Astrocyte (in vitro differentiated cells and primary cell): ENCODE measurements around the gene SLC25A46. TPM values are rescaled to one million over a fixed set of nuclear protein-coding genes. Genes with fewer than 3 reads are reported as not detected.
"Not testable (repeated sequence)": the region's sequence is repeated elsewhere in the genome, so short reads cannot be mapped to it uniquely, and the experiment has no call there.

ENCODE experiments used
- DNase-seq: peaks from one replicate; pipeline ENCODE4 v3.0.0-alpha.2; 2010; ENCODE audit warnings: low read depth
- FAIRE-seq: peaks from 2 replicates; lab custom pipeline; 2011; peaks lifted over from hg19 to GRCh38; lab: Jason Lieb, UNC
- H2AFZ ChIP-seq: 2 replicates; pipeline ENCODE4 v1.6.0; 2012; ENCODE audit warnings: low read depth, low read length, inconsistent platforms
- H3K27ac ChIP-seq: 2 replicates; pipeline ENCODE4 v1.5.1; 2011; ENCODE audit warnings: low read depth, low read length, inconsistent platforms
- H3K27me3 ChIP-seq: 2 replicates; pipeline ENCODE4 v1.6.0; 2011; ENCODE audit warnings: low read length, inconsistent platforms; ENCODE audit not compliant: insufficient read depth
- H3K36me3 ChIP-seq: 2 replicates; pipeline ENCODE4 v1.5.1; 2011; ENCODE audit warnings: low read length, inconsistent platforms; ENCODE audit not compliant: insufficient read depth
- H3K4me1 ChIP-seq: 2 replicates; pipeline ENCODE4 v1.5.1; 2011; ENCODE audit warnings: low read length, inconsistent platforms; ENCODE audit not compliant: insufficient read depth
- H3K4me2 ChIP-seq: 2 replicates; pipeline ENCODE4 v1.6.0; 2012; ENCODE audit warnings: low read length, inconsistent platforms
- H3K4me3 ChIP-seq: 2 replicates; pipeline ENCODE4 v1.5.1; 2011; ENCODE audit warnings: low read depth, mild to moderate bottlenecking, low read length, inconsistent platforms; ENCODE audit not compliant: insufficient read depth
- H3K79me2 ChIP-seq: 2 replicates; pipeline ENCODE4 v1.6.0; 2012; ENCODE audit warnings: mild to moderate bottlenecking, low read length, inconsistent platforms; ENCODE audit not compliant: insufficient read depth
- H3K9ac ChIP-seq: 2 replicates; pipeline ENCODE4 v1.6.0; 2012; ENCODE audit warnings: mild to moderate bottlenecking, low read length, inconsistent platforms
- H3K9me3 ChIP-seq: 2 replicates; pipeline ENCODE4 v1.5.1; 2012; ENCODE audit warnings: low read depth, mild to moderate bottlenecking, low read length, inconsistent platforms; ENCODE audit not compliant: insufficient read depth
- H4K20me1 ChIP-seq: 2 replicates; pipeline ENCODE4 v1.6.0; 2012; ENCODE audit warnings: low read length, inconsistent platforms; ENCODE audit not compliant: insufficient read depth
- H3K27ac Mint-ChIP-seq: one replicate; pipeline ENCODE4 v1.8.0; 2021; ENCODE audit warnings: mild to moderate bottlenecking, mixed read lengths; ENCODE audit not compliant: unreplicated experiment
- H3K27me3 Mint-ChIP-seq: one replicate; pipeline ENCODE4 v1.8.0; 2021; ENCODE audit warnings: low read depth, mixed read lengths; ENCODE audit not compliant: unreplicated experiment
- H3K36me3 Mint-ChIP-seq: one replicate; pipeline ENCODE4 v1.8.0; 2021; ENCODE audit warnings: low read depth, mixed read lengths; ENCODE audit not compliant: unreplicated experiment
- H3K4me1 Mint-ChIP-seq: one replicate; pipeline ENCODE4 v1.8.0; 2021; ENCODE audit warnings: low read depth, mixed read lengths; ENCODE audit not compliant: unreplicated experiment
- H3K4me3 Mint-ChIP-seq: one replicate; pipeline ENCODE4 v1.8.0; 2021; ENCODE audit warnings: mild to moderate bottlenecking, moderate library complexity, mixed read lengths; ENCODE audit not compliant: unreplicated experiment
- H3K9me3 Mint-ChIP-seq: one replicate; pipeline ENCODE4 v1.8.0; 2021; ENCODE audit warnings: mild to moderate bottlenecking, mixed read lengths; ENCODE audit not compliant: unreplicated experiment
- CTCF ChIP-seq: IDR thresholded peaks from 2 replicates; pipeline ENCODE4 v1.5.1; 2011; ENCODE audit warnings: low read depth, mild to moderate bottlenecking, inconsistent platforms, low read length, moderate library complexity; ENCODE audit not compliant: insufficient read depth
- EZH2 ChIP-seq: IDR thresholded peaks from 2 replicates; pipeline ENCODE4 v1.6.1; 2012; ENCODE audit warnings: mild to moderate bottlenecking, low read length, inconsistent platforms; ENCODE audit not compliant: insufficient read depth
- total RNA-seq: library from RNA; stranded (reverse); gene quantifications from 2 replicates; pipeline ENCODE4 v1.2.1, GENCODE V29; 2021

The SLC25A46 gene
- total RNA-seq, 1 donor from 2014 or later: 39.2 TPM

GRCh38 chr5:110726249-110727024 is 12.4 kb upstream of the SLC25A46 start, which contains the start of gene TMEM232:
TSS of gene TMEM232 (minus strand) at chr5:110726671. CDS start at chr5:110667352, 59,319 bp downstream.
- FAIRE-seq (no peak), DNase-seq (peak; percentile 58)
- H3K9me3 ChIP-seq: no peaks in the 10 kb centered on the region
- H3K27ac Mint-ChIP-seq: no peak within 1 kb of the TSS
- H3K36me3 ChIP-seq: no peaks in the 10 kb centered on the region
- H3K4me3 Mint-ChIP-seq: peak within 1 kb of the TSS; percentile 85
- H3K27me3 Mint-ChIP-seq: no peaks in the 10 kb centered on the region
- H3K79me2 ChIP-seq: no peaks in the 10 kb centered on the region
- H3K4me3 ChIP-seq: peak within 1 kb of the TSS; percentile 55
- H3K4me1 Mint-ChIP-seq: no peaks in the 10 kb centered on the region
- no peaks in the 10 kb centered on the region for H3K27me3 ChIP-seq
- no peaks in the 10 kb centered on the region for H3K36me3 Mint-ChIP-seq
- no peaks in the 10 kb centered on the region for H3K9me3 Mint-ChIP-seq
- H2AFZ ChIP-seq: peak within 1 kb of the TSS; percentile 80
- no peaks in the 10 kb centered on the region for H4K20me1 ChIP-seq
- peak within 1 kb of the TSS; percentile 39 for H3K9ac ChIP-seq
- H3K27ac ChIP-seq: no peak within 1 kb of the TSS
- H3K4me1 ChIP-seq: no peaks in the 10 kb centered on the region
- peak within 1 kb of the TSS; percentile 85 for H3K4me2 ChIP-seq
- TF ChIP-seq EZH2: no peak
- no peak for TF ChIP-seq CTCF

- Mint-ChIP-seq H3K9me3 (peaks cover 2% of the 10 kb centered on the region), H3K4me3 (peak overlapping the region; percentile 85), H3K36me3 (no peaks in the 10 kb centered on the region), H3K4me1 (no peaks in the 10 kb centered on the region), H3K27ac (no peak overlapping the region), H3K27me3 (no peaks in the 10 kb centered on the region)
- H3K36me3 ChIP-seq: no peaks in the 10 kb centered on the region
- H3K27me3 ChIP-seq: no peaks in the 10 kb centered on the region
- H3K4me2 ChIP-seq: peak overlapping the region; percentile 85
- no peak overlapping the region for H3K27ac ChIP-seq
- no peaks in the 10 kb centered on the region for H3K9me3 ChIP-seq
- H3K9ac ChIP-seq: peak overlapping the region; percentile 39
- DNase-seq (no peak), FAIRE-seq (no peak)
- H3K4me3 ChIP-seq: peak overlapping the region; percentile 55
- H2AFZ ChIP-seq: peak overlapping the region; percentile 80
- TF ChIP-seq EZH2 (no peak), CTCF (no peak)
- H3K79me2 ChIP-seq: no peaks in the 10 kb centered on the region
- H4K20me1 ChIP-seq: no peaks in the 10 kb centered on the region
- no peaks in the 10 kb centered on the region for H3K4me1 ChIP-seq
Observed at GRCh38 chr5:110727025-110727314, 11.8 kb upstream of the SLC25A46 start.

GRCh38 chr5:110731499-110731898 is 7.3 kb upstream of the SLC25A46 start:
- H3K27ac ChIP-seq, H3K79me2 ChIP-seq, H3K36me3 Mint-ChIP-seq, H2AFZ ChIP-seq, H3K27ac Mint-ChIP-seq, H3K4me1 Mint-ChIP-seq, H3K9me3 ChIP-seq, H3K9me3 Mint-ChIP-seq, DNase-seq, H3K4me2 ChIP-seq, H3K4me3 Mint-ChIP-seq, H3K27me3 Mint-ChIP-seq, H3K27me3 ChIP-seq, H3K4me1 ChIP-seq, FAIRE-seq, H3K36me3 ChIP-seq, H4K20me1 ChIP-seq, H3K4me3 ChIP-seq, H3K9ac ChIP-seq: not testable (repeated sequence)
